ENCODE results near the gene RNF20.

- TF ChIP-seq, protein P1, sequence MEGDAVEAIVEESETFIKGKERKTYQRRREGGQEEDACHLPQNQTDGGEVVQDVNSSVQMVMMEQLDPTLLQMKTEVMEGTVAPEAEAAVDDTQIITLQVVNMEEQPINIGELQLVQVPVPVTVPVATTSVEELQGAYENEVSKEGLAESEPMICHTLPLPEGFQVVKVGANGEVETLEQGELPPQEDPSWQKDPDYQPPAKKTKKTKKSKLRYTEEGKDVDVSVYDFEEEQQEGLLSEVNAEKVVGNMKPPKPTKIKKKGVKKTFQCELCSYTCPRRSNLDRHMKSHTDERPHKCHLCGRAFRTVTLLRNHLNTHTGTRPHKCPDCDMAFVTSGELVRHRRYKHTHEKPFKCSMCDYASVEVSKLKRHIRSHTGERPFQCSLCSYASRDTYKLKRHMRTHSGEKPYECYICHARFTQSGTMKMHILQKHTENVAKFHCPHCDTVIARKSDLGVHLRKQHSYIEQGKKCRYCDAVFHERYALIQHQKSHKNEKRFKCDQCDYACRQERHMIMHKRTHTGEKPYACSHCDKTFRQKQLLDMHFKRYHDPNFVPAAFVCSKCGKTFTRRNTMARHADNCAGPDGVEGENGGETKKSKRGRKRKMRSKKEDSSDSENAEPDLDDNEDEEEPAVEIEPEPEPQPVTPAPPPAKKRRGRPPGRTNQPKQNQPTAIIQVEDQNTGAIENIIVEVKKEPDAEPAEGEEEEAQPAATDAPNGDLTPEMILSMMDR (IDR thresholded peaks at IDR 0.05; ENCODE audit: borderline replicate concordance, extremely low read depth, low read length, poor library complexity, severe bottlenecking) = no peak
- TF ChIP-seq EZH2 (IDR thresholded peaks at IDR 0.05; ENCODE audit: borderline replicate concordance, low read depth, low read length, severe bottlenecking) = no peak
Measured at GRCh38 chr9:101593345-101593744, 59.7 kb downstream of the RNF20 start.

All from DND-41 (cell line).